NCI-H2227 (cell line): ENCODE measurements around the gene TMPRSS9.

Source experiments
- DNase-seq: peaks from one replicate; lab custom pipeline; 2025; ENCODE audit not compliant: unreplicated experiment; lab: John Stamatoyannopoulos, UW

The TMPRSS9 gene

DNA sequence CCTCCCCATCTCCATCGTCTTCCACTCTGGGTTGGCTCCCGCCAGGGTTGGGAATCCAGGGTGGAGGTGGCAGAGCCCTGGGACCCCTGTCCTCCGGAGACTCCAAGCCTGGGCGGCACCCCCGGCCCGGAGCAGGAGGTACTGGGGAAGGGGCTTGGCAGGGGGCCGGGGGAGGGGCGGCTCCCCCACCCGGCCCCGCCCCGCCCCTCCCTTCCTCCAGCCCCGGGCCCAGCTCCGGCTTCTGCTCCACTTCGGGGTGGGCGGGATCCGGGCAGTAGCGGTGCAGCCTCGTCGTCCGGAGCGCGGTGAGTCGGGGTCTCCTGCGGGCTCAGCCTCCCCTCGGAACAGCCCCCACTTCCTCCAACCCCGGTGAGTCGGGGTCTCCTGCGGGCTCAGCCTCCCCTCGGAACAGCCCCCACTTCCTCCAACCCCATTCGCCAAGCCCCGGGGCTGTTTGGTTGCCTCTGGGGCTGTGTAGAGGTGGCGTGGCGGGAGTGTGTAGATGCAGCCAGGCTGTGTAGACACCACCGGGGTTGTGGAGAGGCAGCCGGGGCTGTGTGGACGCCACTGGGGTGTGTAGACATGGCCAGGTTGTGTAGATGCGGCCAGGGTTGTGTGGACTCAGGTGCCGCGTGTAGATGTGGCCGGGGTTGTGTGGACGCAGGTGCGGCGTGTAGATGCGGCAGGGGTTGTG lies at the start of gene TMPRSS9:
Gene TMPRSS9, plus strand, starts transcription at position 274 of the 694 bp plus-strand sequence. CDS start 29,521 bp downstream, outside the sequence.
- no peak for DNase-seq

DNA sequence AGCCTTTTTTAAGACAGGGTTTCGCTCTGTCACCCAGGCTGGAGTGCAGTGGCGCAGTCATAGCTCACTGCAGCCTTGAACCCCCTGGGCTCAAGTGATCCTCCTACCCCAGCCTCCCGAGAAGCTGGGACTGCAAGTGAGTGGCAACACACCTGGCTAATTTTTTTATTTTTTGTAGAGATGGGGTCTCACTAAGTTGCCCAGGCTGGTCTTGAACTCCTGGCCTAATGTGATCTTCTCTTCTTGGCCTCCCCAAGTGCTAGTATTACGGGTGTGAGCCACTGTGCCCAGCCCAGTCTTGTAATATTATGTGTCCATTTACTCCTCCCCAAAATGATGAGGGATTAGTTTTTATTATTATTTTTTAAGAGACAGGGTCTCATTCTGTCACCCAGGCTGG lies 49.0 kb upstream of the TMPRSS9 start:
- DNase-seq: no peak

DNA sequence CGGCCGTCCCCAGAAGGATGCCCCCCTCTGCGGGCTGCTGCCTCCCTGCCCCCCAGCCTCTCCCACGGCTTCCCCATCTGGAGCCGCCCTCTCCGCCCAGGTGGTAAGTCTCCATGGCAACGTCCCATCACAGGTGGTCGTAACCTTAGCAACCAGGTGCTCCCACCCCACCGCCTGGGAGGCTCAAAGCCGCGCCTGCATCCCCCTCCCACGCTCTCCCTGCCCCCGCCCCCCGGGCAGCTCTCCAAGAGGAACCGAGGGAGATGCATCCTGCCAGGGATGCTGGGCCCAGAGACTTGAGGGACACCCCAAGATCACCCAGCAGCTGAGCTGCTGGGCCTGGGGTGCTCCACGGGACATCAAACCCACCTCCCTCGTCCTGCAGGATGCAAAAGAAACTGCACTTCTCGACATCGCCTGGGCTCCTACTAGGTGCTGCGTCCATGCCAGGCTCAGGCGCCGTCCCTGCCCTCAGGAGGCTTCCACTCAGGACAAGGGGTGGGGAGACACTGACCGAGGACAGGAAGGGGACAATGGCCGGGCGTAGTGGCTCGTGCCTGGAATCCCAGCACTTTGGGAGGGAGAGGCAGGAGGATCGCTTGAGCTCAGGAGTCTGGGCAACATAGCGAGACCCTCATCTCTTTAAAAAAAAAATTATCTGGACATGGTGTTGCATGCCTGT lies 47.1 kb upstream of the TMPRSS9 start:
- DNase-seq: peak; percentile 20

DNA sequence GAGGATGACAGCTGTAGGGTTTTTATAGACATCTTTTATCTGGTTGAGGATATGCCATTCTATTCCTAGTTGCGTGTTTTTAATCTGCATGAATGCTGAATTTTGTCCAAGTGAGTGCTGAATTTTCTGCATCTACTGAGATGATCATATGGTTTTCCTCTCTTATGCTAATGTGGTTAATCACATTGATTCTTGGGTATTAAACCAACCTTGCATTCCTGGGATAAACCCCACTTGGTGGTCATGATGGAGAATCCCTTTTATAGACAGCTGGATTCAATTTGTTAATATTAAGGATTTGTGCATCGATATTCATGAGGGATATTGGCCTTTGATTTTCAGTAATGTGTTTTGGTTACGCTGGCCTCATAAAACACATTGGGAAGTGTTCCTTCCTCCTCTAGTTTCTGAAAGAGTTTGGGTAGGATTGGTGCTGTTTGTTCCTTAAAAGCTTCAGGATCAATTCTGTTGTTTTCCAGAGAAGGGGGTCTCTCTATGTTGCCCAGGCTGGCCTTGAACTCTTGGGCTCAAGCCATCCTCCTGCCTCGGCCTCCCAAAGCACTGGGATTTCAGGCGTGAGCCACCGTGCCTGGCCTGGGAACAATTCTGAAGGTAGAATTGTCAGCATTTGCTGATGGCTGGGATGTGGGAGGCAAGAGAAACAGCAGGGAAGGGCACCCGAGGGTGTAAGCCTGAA lies 44.8 kb upstream of the TMPRSS9 start:
- DNase-seq: no peak

DNA sequence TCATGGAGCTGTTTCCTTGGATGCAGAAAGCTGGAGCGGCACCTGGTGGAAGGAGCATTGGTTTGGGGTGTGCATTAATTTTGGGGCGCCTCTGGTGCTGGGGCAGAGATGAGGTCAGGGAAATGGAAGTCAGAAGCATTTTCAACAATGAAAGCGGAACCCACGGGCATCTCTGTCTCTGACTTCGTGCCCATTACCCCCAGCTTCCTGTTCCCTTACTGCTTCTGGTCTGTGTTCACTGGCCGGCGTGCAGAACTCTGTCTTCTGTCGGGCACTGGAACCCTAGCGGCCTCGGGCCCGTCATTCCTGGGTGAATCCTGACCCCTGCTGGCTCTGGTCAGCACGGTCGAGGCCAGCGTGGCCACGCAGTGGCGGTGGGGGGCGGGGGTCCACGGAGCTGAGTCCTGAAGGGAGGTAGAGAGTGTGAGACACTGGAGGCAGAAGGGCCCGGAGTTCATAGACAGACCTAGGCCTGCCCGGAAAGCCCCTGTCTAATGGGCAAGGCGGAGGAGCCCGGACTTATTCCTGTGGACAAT lies 44.2 kb upstream of the TMPRSS9 start:
- DNase-seq: no peak

DNA sequence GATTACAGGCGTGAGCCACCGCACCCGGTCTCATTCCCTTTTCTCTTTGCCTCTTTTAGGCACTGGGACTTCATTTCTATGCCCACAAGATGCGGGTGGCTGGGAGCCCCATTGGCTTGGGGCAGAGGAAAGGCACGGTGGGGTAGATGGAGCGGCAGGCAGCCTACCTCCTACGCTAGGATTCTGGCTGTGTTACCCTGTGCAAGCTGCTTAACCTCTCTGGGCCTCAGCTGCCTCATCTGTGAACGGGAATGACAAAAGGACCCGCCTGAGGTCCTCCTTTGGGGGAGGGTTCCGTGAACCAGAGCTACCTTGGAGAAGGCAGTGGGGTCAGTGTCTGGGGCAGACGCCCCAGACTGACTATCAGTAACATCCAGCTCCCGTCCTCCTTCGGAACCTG lies 42.8 kb upstream of the TMPRSS9 start:
- DNase-seq: no peak

DNA sequence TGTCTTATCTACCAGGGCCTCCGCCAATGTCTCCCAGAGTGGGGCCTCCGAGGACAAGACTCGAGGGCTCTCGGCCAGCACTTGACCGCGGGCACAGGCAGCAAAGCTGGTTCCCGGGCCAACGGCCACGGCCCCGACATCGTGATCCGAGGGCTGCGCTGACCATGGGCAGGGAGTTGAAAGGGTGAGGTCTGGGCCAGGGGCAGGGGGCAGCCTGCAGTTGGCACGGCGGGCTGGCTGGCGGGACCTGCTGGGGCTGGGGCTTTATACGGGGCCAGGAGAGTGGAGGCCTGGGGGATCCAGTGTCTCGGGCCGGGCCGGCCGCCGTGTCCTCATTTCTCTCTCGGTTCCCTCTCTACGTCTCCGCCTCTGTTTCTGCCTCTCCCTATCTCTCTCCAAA lies 42.3 kb upstream of the TMPRSS9 start:
- DNase-seq: no peak

DNA sequence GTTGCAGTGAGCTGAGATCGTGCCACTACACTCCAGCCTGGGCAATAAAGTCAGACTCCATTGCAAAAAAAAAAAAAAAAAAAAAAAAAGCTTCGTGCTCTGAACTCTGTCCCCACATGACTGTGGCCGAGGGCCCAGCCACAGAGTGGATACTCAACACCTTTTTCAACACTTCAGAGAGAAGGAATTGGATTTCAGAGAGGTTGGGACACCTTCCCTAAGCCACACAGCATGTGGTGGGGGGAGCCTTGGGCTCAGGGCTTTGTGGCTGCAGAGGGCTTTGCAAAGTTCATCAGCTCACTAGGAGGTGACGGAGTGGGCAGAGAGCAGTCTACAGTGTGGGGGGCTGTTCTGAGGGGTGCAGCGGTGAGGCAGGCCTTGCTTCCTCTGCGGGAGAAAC lies 41.1 kb upstream of the TMPRSS9 start:
- no peak for DNase-seq

DNA sequence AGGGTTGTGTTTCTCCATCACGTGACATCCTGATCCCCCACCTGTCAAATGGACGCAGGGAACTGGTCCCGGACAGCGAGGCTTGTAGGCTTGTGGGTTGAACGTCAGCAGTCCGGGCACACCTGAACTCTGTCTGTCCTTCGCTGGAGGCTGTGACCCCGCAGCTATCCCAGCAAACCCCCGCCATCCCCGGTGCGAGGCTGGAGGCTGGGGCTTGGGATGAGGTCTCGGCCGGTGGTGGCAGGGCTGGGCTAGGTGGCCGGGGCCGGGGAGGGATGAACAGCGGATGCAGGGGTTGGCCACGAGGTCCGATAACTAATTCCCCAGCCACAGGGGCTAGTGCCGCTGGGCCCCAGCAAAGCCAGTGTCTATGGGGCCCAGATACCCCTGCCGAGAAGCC lies 40.5 kb upstream of the TMPRSS9 start:
- no peak for DNase-seq

DNA sequence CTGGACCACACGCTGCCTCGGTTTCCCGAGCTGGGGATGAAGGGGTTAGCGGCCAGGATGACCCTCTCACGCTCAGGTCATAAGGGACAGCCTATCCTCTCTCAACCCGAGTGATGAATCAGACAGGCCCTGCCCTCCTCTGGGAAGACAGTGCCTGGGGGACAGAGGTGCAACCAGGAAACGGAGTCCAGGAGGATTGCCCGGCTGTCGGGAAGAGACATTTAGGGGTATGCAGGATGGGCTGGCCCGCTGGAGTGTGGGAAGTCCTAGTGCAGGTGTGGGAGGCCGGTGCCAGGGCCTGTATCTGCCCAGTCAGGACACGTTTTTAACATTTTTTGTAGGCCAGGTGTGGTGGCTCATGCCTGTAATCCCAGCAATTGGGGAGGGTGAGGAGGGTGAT lies 40.0 kb upstream of the TMPRSS9 start:
- DNase-seq: no peak

DNA sequence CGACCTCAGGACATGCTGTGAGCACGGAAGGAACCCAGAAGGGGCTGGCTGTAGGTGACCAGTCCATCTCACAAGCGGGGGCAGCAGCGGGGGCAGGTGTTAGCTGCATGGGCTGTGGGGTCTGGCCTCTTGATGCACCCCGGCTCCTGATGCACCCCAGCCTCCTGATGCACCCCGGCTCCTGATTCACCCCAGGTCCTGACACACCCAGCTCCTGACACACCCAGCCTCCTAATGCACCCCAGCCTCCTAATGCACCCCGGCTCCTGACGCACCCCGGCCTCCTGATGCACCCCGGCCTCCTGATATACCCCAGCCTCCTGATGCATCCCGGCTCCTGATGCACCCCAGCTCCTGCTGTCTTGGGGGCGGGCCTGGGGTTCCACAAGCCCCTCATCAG lies 39.1 kb upstream of the TMPRSS9 start:
- no peak for DNase-seq

DNA sequence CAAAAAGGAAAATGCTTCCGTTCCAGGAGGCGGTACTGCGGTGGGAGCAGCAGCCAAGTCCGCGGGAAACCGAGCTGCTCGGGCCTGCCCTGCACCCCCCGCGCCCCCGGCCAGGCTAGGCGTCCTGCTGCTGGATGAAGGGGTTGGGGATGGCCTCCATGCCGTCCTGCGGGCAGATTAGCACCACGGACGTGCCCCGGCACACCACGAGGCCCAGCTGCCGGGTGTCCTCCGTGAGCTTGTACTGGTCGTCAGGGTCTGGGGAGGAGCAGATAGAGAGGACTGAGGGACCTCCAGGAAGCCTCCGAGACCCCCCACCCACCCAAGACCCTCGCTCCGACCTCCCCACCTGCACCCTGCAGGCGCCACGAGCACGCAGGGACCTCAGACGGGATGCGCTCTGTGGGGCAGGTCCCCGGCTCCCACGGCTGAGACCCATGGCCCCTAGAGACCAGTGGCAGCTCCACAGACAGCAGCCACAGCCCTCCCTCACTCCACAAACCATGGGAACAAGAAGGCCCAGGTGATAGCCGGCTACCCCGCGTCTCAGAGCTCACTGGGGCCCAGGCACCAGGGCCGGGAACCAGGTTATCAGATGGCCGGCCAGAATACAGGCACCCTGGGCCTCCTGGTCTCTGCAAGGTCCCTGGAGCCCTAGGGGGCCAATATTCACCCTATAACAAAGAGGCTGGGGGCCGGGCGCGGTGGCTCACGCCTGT lies 38.3 kb upstream of the TMPRSS9 start:
- DNase-seq: no peak

DNA sequence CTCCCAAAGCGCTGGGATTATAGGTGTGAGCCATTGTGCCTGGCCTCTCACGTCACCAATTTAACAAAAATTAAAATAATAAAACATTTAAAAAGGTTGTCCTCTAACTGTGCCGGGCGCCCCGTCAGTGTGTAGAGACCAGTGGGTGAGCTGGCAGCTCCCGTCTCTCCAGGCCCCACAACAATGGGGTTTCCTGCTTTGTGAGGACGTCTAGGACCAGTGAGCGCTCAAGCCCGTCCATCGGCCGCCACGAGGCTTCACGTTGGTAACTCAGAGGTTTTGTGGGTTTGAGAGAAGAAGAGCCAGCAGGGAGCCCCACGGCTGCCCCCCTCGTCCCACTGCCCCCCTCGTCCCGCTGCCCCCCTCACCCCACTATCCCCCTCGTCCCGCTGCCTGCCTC lies 36.4 kb upstream of the TMPRSS9 start:
- DNase-seq: no peak

DNA sequence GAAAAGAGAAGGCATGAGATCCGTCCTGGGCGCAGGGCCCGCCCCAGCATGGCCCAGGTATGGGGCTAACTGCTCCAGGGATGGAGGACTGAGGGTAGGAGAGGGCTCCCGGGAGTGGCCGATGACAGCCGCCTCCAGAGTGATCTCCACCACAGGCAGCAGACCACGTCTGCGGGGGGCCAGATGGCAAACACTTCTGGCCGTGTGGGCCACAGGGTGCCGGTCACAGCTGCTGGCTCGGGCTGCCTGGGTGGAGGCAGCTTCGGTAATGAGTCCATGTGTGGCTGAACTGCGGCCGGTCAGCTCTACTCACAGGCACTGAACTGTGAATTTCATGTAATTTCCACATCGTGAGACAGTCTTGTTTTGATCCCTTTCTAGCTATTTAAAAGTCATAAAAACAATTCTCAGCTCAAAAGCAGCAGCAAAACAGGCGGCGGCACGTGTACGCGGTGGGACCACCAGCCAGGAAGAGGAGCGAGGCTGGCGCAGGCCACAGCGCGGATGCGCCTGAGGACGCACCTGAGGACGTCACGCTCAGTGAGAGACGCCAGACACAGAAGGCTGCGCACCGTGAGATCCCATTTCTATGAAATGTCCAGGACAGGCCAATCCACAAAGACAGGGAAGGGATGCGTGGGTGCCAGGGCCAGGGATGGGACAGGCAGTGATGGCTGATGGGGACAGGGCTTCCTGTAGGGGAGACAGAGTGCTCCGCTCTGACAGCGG lies 35.7 kb upstream of the TMPRSS9 start:
- no peak for DNase-seq

DNA sequence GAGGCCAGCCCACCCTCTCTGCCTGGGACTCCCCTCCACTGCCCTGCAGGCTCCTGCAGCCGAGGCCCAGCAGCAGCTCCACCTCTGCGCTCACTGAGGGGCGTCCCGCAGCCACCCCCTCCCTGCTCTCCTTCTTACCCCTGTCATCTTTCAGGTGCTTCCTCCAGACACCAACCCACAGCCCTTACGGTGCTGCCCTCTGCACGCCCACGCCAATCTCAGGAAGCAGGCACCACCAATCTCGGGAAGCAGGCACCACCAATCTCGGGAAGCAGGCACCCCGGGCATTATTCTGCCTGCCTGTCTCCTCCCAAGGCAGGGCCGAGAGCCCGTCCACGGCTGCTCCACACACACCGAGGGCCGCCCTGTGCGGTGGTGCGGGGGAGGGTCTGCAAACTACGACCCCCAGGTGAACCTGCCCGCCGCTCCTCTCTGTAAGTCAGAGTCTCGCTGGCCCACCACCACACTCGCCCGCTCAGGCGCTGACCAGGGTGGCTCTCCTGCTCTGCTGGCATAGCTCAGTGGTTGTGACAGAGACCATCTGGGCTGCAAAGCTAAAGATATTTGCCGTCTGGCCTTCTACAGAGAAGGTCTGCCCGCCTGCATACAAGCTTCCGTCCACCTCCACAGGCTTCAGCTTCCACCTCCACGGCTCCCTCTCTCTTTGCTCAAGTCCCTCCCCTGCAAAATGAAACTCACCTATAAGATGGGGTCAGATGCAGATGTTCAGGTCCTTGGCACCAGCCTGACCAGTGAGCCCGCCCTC lies 34.6 kb upstream of the TMPRSS9 start:
- DNase-seq: no peak

DNA sequence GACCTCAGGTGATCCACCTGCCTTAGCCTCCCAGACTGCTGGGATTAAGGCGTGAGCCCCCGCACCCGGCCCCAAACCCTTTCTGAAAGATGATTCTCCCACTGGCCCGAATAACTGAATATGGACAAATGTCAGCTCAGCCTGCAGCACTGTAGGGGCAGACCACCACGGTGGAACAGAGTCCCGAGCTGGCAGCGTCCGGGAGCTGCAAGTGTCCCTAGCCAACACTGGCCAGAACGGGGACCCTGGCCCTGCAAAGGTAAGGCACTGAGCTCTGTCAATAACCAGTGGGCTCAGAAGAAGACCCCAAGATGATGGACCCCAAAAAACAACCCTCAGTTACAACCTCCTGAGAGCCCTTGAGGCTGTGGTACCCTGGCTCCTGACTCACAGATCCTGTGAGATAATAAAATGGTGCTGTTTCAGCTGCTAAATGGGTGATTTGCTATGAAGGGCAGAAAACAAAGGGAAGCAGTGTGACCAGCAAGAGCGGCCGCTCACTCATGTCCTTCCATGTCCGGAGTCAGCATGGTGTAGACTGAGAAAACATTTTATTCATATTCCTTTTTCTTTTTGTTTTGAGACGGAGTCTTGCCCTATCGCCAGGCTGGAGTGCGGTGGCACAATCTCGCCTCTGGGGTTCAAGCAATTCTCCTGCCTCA lies 33.2 kb upstream of the TMPRSS9 start:
- no peak for DNase-seq

DNA sequence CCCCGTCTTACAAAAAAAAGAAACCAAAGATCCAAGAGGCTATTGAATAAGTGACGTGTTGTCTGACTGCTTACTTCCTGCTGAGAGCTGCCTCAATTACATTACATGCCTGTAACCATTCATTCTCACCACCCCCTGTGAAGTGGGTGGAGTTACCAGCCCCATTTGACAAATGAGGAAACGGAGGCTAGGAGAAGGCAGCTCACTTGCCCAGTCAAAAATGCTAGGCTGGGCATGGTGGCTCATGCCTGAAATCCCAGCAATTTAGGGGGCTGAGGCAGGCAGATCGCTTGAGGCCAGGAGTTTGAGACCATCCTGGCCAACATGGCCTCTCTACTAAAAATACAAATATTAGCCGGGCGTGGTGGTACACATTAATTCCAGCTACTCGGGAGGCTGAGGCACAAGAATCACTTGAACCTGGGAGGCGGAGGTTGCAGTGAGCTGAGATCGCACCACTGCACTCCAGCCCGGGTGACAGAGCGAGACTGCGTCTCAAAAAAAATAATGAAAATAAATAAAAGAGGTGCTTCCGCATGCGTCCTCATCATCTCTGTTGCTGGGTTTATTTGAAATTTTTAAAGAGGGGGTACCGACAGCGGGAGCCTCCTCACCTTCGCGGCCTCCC lies 32.2 kb upstream of the TMPRSS9 start:
- DNase-seq: peak; percentile 26

DNA sequence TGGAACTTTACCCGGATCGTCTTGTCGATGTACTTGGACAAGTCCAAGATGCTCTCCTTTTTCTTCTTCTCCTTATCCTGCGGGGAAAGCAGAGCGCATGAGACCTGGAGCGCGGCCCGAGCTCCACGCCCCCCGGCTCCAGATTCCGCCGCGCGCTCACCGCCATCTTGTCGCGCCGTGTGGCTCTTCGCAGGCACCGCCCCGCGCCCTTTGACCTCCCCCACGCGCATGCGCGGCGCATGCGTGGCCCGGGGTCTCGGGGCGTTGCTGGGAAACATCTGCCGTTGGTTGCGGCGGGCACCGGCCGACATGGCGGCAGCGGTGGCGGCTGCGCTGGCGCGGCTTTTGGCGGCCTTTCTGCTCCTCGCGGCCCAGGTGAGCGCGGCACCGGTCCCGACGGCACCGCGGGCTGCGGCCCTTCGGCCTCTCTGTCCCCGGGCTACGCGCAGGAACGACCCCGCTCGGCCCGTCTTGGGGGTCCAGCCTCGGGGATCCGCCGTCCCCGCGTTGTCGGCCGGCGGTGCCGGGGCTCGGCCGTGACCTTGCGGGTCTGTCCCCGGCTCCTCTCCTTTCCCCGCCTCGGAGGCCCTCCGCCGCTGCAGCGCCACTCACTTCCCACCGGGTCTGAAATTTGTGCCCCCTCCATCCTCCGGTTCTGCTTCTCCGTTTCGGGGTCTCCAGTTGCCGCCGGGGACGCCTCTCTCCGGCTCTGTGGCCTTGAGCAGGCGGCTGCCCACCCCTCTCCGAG lies 31.5 kb upstream of the TMPRSS9 start, which contains the start of the genes LSM7 and SPPL2B:
Gene LSM7, minus strand, starts transcription at position 186 of the 748 bp plus-strand sequence. Its CDS starts 20 bp downstream, at position 166.
Gene SPPL2B, plus strand, starts transcription at position 284 of the 748 bp plus-strand sequence. Its CDS starts 26 bp downstream, at position 310.
- DNase-seq: peak; percentile 94
